Body of pancreas (tissue), 4 donors: Measurements from ENCODE around the gene CCDC85C. TPM values are rescaled to one million over a fixed set of nuclear protein-coding genes. Genes with fewer than 3 reads are reported as not detected.

Experiments used
- ATAC-seq: fragments of 150-250 bp; one replicate; pipeline ENCODE4 v1.9.1; 2016
- DNase-seq, 4 donors: peaks; one replicate each; pipeline ENCODE4 v3.0.0-alpha.2; 2019
- H3K27ac ChIP-seq, 4 donors: fragments of 200-600 bp; sonication (generic); 1 replicate in 3 of 4; 2 replicates in 1 of 4; pipeline versions ENCODE4 v1.5.1 to v1.6.1; 2016 to 2019; ENCODE audit warnings: mild to moderate bottlenecking in 1 of 4, mixed read lengths in 1 of 4, moderate library complexity in 1 of 4
- H3K27me3 ChIP-seq, 2 donors: fragments of 200-600 bp; sonication (generic); one replicate each; pipeline ENCODE4 v1.6.0; 2016; ENCODE audit warnings: mild to moderate bottlenecking in 1 of 2
- H3K36me3 ChIP-seq, 2 donors: fragments of 200-600 bp; sonication (generic); replicated peaks in 1 of 2; 2 replicates each; pipeline ENCODE4 v1.5.1; 2016; ENCODE audit warnings: low read depth in 2 of 2; ENCODE audit not compliant: insufficient read depth in 1 of 2
- H3K4me1 ChIP-seq: fragments of 200-600 bp; sonication (generic); one replicate; pipeline ENCODE4 v1.6.0; 2016
- H3K4me3 ChIP-seq, 2 donors: fragments of 200-600 bp; sonication (generic); 1 replicate in 1 of 2; 2 replicates in 1 of 2; pipeline ENCODE4 v1.5.1; 2016 to 2019
- H3K9me3 ChIP-seq, 3 donors: fragments of 200-600 bp; sonication (generic); 1 replicate in 2 of 3; 2 replicates in 1 of 3; pipeline ENCODE4 v1.5.1; 2016
- CTCF ChIP-seq, 7 experiments: fragments of 450-650 bp in 4 of 7; fragments of 200-600 bp in 3 of 7; sonication (generic) in 3 of 7; IDR thresholded peaks; one replicate each; pipeline ENCODE4 v1.5.1; 2016 to 2019; ENCODE audit warnings: antibody characterized with exemption in 7 of 7
- POLR2A ChIP-seq, 3 donors: fragments of 450-650 bp; IDR thresholded peaks; one replicate each; pipeline ENCODE4 v1.6.1; 2016; ENCODE audit warnings: antibody characterized with exemption in 3 of 3, mild to moderate bottlenecking in 2 of 3
- WGBS, 2 donors: methylation state at CpG; one replicate each; pipeline ENCODE4 v1.1.5; 2017; 5-methylcytosine and 5-hydroxymethylcytosine counted together
- intact Hi-C: fragments of 100-400 bp; cut with DNase I; formaldehyde crosslinking; loops from one replicate; pipeline ENCODE4 v1.15.1; 2023
- total RNA-seq, 2 donors: library from RNA; depleted of rRNA; stranded (reverse); fragments of >200 nt; gene quantifications; one replicate each; pipeline ENCODE4 v1.1.0, GENCODE V29; 2016

Gene CCDC85C
- total RNA-seq, 2 donors from 2014 or later, result 8.9 to 10.1 TPM

DNA sequence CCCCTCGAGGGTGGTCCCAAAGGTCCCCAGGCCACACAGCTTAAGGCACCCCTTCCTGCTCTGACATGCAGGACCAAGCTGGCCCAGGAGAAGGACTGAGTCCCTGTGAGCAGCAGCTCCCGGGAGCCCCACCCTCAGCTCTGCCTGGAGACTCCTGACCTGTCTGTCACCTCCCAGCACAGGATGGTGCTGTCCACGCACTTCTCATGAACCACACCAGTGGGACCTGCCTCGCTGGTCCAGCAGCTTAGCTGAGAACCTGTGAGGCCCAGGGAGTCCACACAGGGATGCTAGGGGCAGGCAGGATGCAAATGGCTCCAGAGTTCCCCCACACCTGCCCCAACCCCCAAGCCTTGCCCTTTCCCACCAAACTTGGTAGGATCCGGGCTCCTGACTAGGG, 27.7 kb downstream of the CCDC85C start:
- DNase-seq (no peak), ATAC-seq (no peak)
- H3K9me3 ChIP-seq, result no peaks in the 10 kb centered on the region
- peaks cover 99% of the 10 kb centered on the region for H3K4me1 ChIP-seq
- no peak overlapping the region for H3K4me3 ChIP-seq
- TF ChIP-seq POLR2A (IDR thresholded peaks at IDR 0.05), result no peak
- TF ChIP-seq CTCF (IDR thresholded peaks at IDR 0.05), result no peak
- no peaks in the 10 kb centered on the region for H3K36me3 ChIP-seq
- intact Hi-C loops, result no loop called here
- 47 to 48% methylated on average over 3 to 4 of the region's 5 CpGs for WGBS, 2 donors
- H3K27ac ChIP-seq, result peak overlapping the region; percentile 74 to 97 (median 84)
- no peaks in the 10 kb centered on the region for H3K27me3 ChIP-seq

DNA sequence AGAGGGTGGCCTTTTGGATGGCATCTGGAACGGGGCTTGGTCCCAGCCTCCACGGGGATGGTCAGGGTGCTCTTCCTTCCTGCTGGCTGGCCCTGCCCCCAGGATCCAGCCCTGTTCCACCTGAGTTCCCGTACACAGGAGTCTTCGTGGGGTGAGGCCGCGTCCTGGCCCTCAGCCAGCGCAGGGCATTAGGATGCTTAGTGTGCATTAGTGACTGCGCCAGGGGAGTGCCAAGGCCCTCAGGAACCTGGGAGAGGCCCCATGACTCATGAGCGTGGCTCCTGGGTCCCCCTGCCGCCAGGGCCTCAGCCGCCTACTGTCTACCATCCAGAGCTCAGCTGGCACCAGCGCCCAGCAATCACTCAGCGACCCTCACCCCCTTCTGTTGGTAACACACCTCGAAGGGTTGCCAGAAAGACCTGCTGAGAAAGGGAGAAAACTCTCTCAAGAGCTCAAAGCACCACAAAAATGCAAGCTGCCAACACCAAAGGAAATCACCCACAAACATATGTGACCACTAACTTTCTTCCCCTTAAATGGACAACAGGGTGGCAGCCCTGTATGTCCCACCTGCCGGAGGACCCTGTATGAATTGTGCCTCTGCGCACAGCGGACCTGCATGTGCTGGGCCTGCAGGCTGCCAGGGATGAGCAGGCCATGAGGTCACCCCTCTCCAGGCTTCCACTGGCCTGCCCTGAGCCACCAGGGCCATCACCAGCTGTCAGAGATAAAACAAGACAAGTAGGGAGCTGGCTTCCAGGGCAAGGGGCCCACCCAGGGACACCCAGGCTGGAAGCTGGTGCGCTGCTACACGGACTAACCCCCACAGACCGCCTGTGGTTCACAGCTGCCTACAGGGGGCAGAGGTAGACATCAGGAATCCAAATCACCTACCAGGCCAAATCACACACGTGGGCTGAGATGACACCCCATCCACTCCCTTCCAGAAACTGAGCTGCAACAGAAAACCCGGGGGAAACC, 28.7 kb downstream of the CCDC85C start:
- H3K4me1 ChIP-seq, result peaks cover 99% of the 10 kb centered on the region
- ATAC-seq (peak; percentile 25), DNase-seq (peak; percentile 66 to 85 (median 78))
- intact Hi-C loops, result no loop called here
- H3K36me3 ChIP-seq, result no peaks in the 10 kb centered on the region
- no peak overlapping the region for H3K4me3 ChIP-seq
- 68 to 72% methylated on average over 9 to 20 of the region's 22 CpGs for WGBS, 2 donors
- peak overlapping the region; percentile 74 to 97 (median 84) for H3K27ac ChIP-seq
- no peaks in the 10 kb centered on the region for H3K9me3 ChIP-seq
- H3K27me3 ChIP-seq, result no peaks in the 10 kb centered on the region
- TF ChIP-seq CTCF (IDR thresholded peaks at IDR 0.05), result peak in 1 of 7 experiments; percentile 9
- no peak for TF ChIP-seq POLR2A (IDR thresholded peaks at IDR 0.05)

DNA sequence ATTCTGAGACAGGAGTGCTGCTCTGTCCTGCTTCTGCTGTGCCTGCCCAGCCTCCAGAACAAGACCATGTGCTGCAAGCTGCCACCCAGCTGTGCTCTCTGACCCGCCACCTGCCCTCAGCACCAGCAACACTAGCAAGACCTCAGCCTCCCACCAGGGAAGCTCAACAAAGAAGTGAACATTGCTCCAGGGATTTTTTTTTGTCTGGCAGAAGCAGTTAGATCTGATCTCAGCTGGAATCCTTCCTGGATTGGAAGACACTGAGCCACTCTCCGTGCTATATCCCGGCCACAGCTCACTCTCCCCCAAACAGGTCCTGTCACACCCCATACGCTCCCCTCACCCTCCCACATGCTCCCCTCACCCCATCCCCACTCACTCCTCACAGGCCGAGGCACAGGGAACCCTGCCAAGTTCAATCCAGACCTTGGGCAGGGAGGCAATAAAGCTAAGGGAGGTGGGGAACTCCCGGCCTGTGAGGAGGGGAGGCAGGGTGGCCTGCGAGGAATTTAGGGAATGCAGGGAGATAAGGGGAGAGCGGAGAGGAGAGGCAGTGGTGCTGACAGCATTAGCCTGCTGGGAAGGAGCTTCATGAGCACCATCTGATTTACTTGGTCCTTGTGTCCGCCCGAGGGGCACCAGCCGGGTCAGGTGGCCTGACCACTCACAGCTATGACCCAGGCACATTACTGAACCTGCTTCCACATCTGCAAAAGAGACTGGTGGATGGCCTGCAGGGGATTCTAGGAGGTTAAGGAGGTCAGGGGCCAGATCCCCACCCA, 29.7 kb downstream of the CCDC85C start:
- Histone ChIP-seq H3K4me3 (no peak overlapping the region), H3K4me1 (peaks cover 100% of the 10 kb centered on the region), H3K27ac (peak overlapping the region; percentile 74 to 97 (median 84)), H3K27me3 (no peaks in the 10 kb centered on the region), H3K9me3 (no peaks in the 10 kb centered on the region), H3K36me3 (no peaks in the 10 kb centered on the region)
- ATAC-seq (peak; percentile 70), DNase-seq (peak; percentile 75 to 85 (median 81))
- TF ChIP-seq POLR2A (IDR thresholded peaks at IDR 0.05) (peak; percentile 11 to 62 (median 61)), CTCF (IDR thresholded peaks at IDR 0.05) (peak in 1 of 7 experiments; percentile 8)
- intact Hi-C loops, result no loop called here
- 31 to 37% methylated on average over 10 to 11 of the region's 11 CpGs for WGBS, 2 donors

GRCh38 chr14:99573436-99574098, 30.4 kb downstream of the CCDC85C start:
- ATAC-seq, result no peak
- Histone ChIP-seq H3K27me3 (no peaks in the 10 kb centered on the region), H3K4me3 (no peak overlapping the region), H3K4me1 (peaks cover 100% of the 10 kb centered on the region), H3K27ac (peak overlapping the region; percentile 74 to 97 (median 84)), H3K9me3 (no peaks in the 10 kb centered on the region), H3K36me3 (no peaks in the 10 kb centered on the region)
- WGBS, 2 donors, result 67 to 73% methylated on average over 7 to 13 of the region's 15 CpGs
- intact Hi-C loops, result no loop called here
- TF ChIP-seq POLR2A (IDR thresholded peaks at IDR 0.05) (no peak), CTCF (IDR thresholded peaks at IDR 0.05) (no peak)
- DNase-seq, result no peak
